Measurements from ENCODE around the gene WDTC1. TPM values are rescaled to one million over a fixed set of nuclear protein-coding genes. Genes with fewer than 3 reads are reported as not detected.

Gene WDTC1
- total RNA-seq, 2 donors from 2014 or later = 22.7 to 28.3 TPM

DNA sequence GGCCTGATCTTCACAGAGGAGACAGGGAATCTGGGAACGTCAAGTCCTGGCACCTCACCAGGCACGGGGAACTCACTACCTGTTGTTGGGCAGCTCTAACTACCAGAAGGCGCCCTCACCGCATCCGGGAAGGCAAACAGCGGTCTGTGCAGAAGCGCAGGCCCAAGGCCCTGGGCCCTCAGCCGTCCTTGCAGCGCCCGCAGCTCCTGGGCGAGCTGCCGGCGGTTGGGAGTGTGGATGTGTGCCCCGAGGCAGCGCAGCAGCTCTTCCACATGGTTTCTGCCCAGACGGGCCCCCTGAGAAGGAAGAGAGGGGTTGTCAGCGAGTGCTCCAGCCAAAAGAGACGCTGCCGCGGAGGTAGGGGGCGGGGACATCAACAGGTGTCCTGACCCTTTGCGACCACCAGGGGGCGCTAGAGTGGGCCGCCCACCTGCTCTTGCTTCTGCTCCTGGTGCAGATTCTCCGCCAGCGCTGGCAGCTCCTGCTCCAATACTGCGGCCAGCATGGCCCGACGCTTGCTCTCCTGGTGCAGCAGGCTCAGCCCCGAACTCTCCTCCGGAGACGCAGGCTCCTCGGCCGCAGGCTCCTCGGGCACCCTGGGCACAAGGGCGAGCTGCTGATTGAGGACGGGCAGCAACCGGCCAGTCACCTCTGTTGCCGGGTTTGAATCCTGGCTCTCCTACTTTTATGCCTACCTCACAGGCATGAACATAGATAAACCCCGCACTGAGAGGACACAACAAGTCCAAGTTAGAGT lies 123.0 kb downstream of the WDTC1 start:
- 13% methylated on average over 40 of the region's 40 CpGs; no CpG with 5 or more reads in 1 of the 2 donors for WGBS, 2 donors
- H3K36me3 ChIP-seq (replicated peaks in 1 of 2; ENCODE audit: insufficient read depth in 1 of 2, low read depth in 2 of 2) = no peaks in the 10 kb centered on the region
- ATAC-seq (peak; percentile 86), DNase-seq (peak; percentile 83 to 86 (median 83))
- H3K27me3 ChIP-seq = no peaks in the 10 kb centered on the region
- no peaks in the 10 kb centered on the region for H3K9me3 ChIP-seq
- peaks cover 22% of the 10 kb centered on the region for H3K4me1 ChIP-seq
- H3K27ac ChIP-seq = peak overlapping the region in 1 of 4 donors; percentile 17
- no peak overlapping the region for H3K4me3 ChIP-seq
- intact Hi-C loops (cut with DNase I) = loop anchor here (5.0 kb wide), 1 partner anchor 35 kb away; the partner anchor contains the start of gene GPR3
- TF ChIP-seq POLR2A (IDR thresholded peaks at IDR 0.05) = no peak
- TF ChIP-seq, protein P1, sequence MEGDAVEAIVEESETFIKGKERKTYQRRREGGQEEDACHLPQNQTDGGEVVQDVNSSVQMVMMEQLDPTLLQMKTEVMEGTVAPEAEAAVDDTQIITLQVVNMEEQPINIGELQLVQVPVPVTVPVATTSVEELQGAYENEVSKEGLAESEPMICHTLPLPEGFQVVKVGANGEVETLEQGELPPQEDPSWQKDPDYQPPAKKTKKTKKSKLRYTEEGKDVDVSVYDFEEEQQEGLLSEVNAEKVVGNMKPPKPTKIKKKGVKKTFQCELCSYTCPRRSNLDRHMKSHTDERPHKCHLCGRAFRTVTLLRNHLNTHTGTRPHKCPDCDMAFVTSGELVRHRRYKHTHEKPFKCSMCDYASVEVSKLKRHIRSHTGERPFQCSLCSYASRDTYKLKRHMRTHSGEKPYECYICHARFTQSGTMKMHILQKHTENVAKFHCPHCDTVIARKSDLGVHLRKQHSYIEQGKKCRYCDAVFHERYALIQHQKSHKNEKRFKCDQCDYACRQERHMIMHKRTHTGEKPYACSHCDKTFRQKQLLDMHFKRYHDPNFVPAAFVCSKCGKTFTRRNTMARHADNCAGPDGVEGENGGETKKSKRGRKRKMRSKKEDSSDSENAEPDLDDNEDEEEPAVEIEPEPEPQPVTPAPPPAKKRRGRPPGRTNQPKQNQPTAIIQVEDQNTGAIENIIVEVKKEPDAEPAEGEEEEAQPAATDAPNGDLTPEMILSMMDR (IDR thresholded peaks at IDR 0.05) = peak; percentile 95 to 99 (median 96)

Small RNA genes within 50 kb of the gene (small RNA-seq; reads per million reads assigned to genes)
- gene RF00019 (not detected), gene RNU6-48P (not detected), gene SNRPEP7 (not detected)

Other genes with a start within 250 kb of the WDTC1 start
- 10 to 100 TPM; 17.1 to 32.6 TPM for gene TRNP1, start 240.9 kb upstream of the WDTC1 start, total RNA-seq
- gene TENT5B, start 221.8 kb upstream of the WDTC1 start, total RNA-seq = 1 to 10 TPM; 2.6 to 3.9 TPM
- 1 to 10 TPM; 6.9 to 7.8 TPM for gene SLC9A1, start 79.5 kb upstream of the WDTC1 start, total RNA-seq
- gene TMEM222, start 87.5 kb downstream of the WDTC1 start, total RNA-seq = 10 to 100 TPM in 1 of 2 donors, 1 to 10 TPM in 1; 8.6 to 20.0 TPM
- 100 to 1,000 TPM; 107 to 129 TPM for gene SYTL1, start 107.4 kb downstream of the WDTC1 start, total RNA-seq
- gene MAP3K6, start 132.3 kb downstream of the WDTC1 start, total RNA-seq = 10 to 100 TPM; 28.8 to 31.3 TPM
- gene FCN3, start 140.2 kb downstream of the WDTC1 start, total RNA-seq = 1 to 10 TPM; 1.3 to 1.6 TPM
- 1 to 10 TPM in 1 of 2 donors, not detected in 1; 1.3 TPM for gene CD164L2, start 148.7 kb downstream of the WDTC1 start, total RNA-seq
- gene GPR3, start 158.0 kb downstream of the WDTC1 start, total RNA-seq = not detected

All from body of pancreas (tissue), 4 donors.